CD4-positive, alpha-beta T cell treated with Interleukin-2 at 100 ng/mL for 4 hours (primary cell): ENCODE data around the gene GPATCH2L.
A peak's percentile ranks its signal among the peaks of the same experiment; 100 is the strongest.

ENCODE experiments used
- DNase-seq: peaks from one replicate; pipeline ENCODE4 v3.0.0-alpha.2; 2020; ENCODE audit warnings: low spot score

GPATCH2L gene

GRCh38 chr14:76151398-76152332, at the start of gene GPATCH2L:
Gene GPATCH2L (plus strand): TSS chr14:76151922. CDS start chr14:76154364, 2,442 bp downstream.
- peak; percentile 96 for DNase-seq

- no peak for DNase-seq
Observed at GRCh38 chr14:76104802-76105355, 46.8 kb upstream of the GPATCH2L start.

GRCh38 chr14:76106188-76106587, 45.5 kb upstream of the GPATCH2L start:
- DNase-seq = no peak

GRCh38 chr14:76109087-76109880, 42.4 kb upstream of the GPATCH2L start:
- DNase-seq = no peak

- no peak for DNase-seq
Observed at GRCh38 chr14:76112889-76113624, 38.7 kb upstream of the GPATCH2L start.

- no peak for DNase-seq
Observed at GRCh38 chr14:76113691-76114090, 38.0 kb upstream of the GPATCH2L start.

- no peak for DNase-seq
Observed at GRCh38 chr14:76115010-76115422, 36.7 kb upstream of the GPATCH2L start.

- no peak for DNase-seq
Observed at GRCh38 chr14:76117789-76118484, 33.8 kb upstream of the GPATCH2L start.

- no peak for DNase-seq
Observed at GRCh38 chr14:76118594-76118993, 33.1 kb upstream of the GPATCH2L start.

- DNase-seq = no peak
Observed at GRCh38 chr14:76121089-76121748, 30.5 kb upstream of the GPATCH2L start.

- DNase-seq = no peak
Observed at GRCh38 chr14:76123426-76124225, 28.1 kb upstream of the GPATCH2L start.

GRCh38 chr14:76125511-76125910, 26.2 kb upstream of the GPATCH2L start:
- no peak for DNase-seq

GRCh38 chr14:76126076-76126475, 25.6 kb upstream of the GPATCH2L start:
- no peak for DNase-seq

- no peak for DNase-seq
Observed at GRCh38 chr14:76129851-76130576, 21.7 kb upstream of the GPATCH2L start.

- DNase-seq = no peak
Observed at GRCh38 chr14:76131071-76131965, 20.4 kb upstream of the GPATCH2L start.

- DNase-seq = no peak
Observed at GRCh38 chr14:76133103-76133502, 18.6 kb upstream of the GPATCH2L start.

GRCh38 chr14:76134231-76134630, 17.5 kb upstream of the GPATCH2L start:
- no peak for DNase-seq

- no peak for DNase-seq
Observed at GRCh38 chr14:76135722-76136121, 16.0 kb upstream of the GPATCH2L start.
